Stimulated activated CD8-positive, alpha-beta memory T cell treated with anti-CD3 and anti-CD28 coated beads, Interleukin-2, amount 100 ng/mL, for 48 hours (primary cell): ENCODE measurements around the gene AFM.

ENCODE experiments used
- DNase-seq, 2 donors: peaks; one replicate each; pipeline ENCODE4 v3.0.0-alpha.2; 2020; ENCODE audit warnings: low read depth in 2 of 2

Gene AFM

GRCh38 chr4:73451404-73451803 lies 30.1 kb upstream of the AFM start:
- DNase-seq: no peak

DNA sequence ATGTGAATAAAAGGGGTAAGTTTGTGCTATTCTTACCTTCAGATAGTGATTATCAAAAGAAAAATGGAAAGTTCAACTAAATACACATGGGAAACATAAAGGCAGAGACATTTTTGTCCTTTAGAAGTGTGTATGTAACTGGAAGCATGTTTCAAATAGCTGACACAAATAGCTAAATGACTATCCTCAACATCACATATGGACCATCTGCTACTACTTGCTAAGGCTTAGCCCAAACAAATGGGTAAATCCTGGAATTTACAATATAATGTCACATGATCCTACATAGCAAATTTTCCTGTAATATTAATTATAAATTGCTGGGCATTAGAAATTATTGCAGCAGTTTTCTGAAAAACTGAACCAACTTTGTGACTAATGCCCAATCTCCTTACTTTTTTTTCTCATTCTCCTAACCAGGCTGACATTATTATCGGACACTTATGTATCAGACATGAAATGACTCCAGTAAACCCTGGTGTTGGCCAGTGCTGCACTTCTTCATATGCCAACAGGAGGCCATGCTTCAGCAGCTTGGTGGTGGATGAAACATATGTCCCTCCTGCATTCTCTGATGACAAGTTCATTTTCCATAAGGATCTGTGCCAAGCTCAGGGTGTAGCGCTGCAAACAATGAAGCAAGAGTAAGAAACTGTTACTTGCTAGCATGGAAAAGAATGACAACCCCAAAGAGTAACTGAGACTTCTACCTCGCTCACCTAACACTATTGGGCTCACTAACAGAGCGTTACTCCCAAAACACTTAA lies 29.4 kb upstream of the AFM start:
- no peak for DNase-seq

- DNase-seq: no peak
Measured at GRCh38 chr4:73452953-73453700, 28.4 kb upstream of the AFM start.

DNA sequence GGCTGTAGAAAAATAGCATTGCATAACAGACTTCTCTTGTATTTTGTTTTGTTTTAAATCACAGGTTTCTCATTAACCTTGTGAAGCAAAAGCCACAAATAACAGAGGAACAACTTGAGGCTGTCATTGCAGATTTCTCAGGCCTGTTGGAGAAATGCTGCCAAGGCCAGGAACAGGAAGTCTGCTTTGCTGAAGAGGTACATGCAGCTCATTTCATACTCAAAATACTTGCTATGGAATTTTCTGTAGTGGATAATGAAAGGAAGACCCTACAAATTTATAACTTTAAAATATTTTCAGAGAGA lies 27.9 kb upstream of the AFM start:
- DNase-seq: no peak

DNA sequence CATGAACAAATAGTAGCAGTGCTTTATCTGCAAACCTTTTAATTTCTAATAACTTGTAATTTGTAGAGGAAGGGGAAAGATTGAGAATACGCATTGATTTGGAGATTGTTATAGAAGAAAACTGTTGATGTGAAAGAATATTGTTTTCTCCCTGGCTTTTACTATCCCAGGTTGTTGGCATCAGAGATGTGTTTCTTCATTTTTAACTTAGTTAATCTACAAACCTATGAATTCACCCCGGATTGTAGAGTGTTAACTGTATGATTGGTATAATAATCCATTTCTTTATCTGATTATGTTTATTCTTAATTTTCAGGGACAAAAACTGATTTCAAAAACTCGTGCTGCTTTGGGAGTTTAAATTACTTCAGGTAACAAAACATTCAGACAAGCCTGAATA lies 26.6 kb upstream of the AFM start:
- DNase-seq: no peak

- no peak for DNase-seq
Measured at GRCh38 chr4:73456177-73457022, 25.1 kb upstream of the AFM start.

- no peak for DNase-seq
Measured at GRCh38 chr4:73458184-73459047, 23.1 kb upstream of the AFM start.

DNA sequence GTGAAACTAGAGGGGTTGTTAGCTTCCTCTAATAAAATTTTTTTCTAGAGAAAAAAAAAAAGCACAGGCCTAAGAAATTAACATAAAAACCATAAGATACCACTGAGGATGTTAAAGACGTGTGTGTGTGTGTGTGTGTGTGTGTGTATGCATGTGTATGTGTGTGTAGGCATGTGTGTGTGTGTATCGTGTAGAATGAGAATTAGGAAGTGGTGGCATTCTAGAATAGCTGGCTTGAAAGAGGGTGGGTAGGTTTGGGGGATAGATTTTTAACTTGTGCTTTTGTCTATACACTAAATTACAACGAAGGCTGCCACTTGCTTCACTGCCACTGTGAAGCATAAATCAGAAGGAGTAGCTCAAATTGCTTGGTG lies 22.5 kb upstream of the AFM start:
- no peak for DNase-seq

- DNase-seq: no peak
Measured at GRCh38 chr4:73460913-73461522, 20.5 kb upstream of the AFM start.

DNA sequence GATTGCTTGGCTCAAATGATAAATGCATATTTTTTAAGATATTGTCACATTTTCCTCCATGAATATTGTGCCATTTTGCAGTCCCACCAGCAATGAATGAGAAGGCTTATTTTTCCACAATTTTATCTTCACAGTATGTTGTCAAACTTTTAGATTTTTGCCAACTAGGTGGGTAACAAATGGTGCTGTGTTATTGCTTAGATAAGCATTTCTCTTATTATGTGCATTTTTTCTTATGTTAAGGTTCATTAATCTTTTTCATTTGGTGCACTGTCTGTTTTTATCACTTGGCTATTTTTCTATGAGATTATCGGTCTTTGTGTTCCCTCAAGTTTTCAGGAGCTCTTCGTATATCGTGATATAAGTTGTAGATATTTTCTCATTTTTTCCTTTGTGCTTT lies 13.4 kb upstream of the AFM start:
- no peak for DNase-seq

DNA sequence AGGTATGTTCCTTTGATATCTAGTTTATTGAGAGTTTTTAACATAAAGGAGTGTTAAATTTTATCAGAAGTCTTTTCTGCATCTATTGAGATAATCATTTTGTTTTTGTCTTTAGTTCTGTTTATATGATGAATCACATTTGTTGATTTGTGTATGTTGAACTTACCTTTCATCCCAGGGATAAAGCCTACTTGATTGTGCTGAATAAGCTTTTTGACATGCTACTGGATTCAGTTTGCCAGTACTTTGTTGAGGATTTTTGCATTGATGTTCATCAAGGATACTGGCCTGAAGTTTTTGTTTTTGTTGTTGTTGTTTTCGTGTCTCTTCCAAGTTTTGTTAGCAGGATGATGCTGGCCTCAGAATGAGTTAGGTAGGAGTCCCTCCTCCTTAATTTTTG lies 10.8 kb upstream of the AFM start:
- no peak for DNase-seq

GRCh38 chr4:73477176-73477575 lies 4.4 kb upstream of the AFM start:
- no peak for DNase-seq

GRCh38 chr4:73479323-73479722 lies 2.2 kb upstream of the AFM start:
- no peak for DNase-seq

GRCh38 chr4:73485085-73485484 lies 3.5 kb downstream of the AFM start:
- DNase-seq: no peak

DNA sequence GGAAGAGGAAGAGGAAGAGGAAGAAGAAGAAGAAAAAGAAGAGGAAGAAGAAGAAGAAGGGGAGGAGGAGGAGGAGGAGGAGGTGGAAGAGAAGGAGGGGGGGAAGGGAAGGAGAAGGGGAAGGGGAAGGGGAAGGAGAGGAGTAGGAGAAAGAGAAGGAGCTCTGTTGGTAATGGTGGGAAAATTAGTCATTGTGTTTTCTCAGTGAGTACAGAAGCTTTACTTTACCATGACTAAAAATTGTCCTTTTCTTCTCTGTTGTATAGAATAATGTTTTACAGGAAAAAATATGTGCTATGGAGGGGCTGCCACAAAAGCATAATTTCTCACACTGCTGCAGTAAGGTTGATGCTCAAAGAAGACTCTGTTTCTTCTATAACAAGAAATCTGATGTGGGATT lies 4.1 kb downstream of the AFM start:
- no peak for DNase-seq

GRCh38 chr4:73486497-73486896 lies 5.0 kb downstream of the AFM start:
- DNase-seq: no peak

GRCh38 chr4:73487233-73487632 lies 5.7 kb downstream of the AFM start:
- DNase-seq: no peak

- no peak for DNase-seq
Measured at GRCh38 chr4:73499996-73500765, 18.6 kb downstream of the AFM start.

- no peak for DNase-seq
Measured at GRCh38 chr4:73501664-73502265, 20.2 kb downstream of the AFM start.

DNA sequence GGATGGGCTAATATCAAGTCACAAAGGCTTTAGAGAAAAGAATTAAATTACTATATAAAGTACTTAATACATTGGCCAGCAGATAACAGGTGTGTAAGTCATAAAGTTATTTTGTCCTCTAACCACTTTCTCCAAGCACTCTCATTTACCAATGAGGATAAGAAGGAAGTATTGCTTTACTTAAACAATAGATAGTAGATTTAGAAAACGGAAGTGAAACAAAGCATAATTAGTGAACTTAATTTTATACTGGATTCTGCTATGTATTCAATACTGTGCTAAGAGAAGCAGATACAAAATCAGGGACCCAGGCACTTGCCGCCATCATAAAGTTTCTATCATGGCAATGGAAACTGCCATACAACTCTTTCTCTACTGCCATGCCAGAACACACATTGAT lies 24.0 kb downstream of the AFM start:
- DNase-seq: no peak
